DOHH2 (cell line): ENCODE results near the gene CABLES1.
"Not testable (repeated sequence)": the region's sequence is repeated elsewhere in the genome, so short reads cannot be mapped to it uniquely, and the experiment has no call there.

Experiments
- H3F3A ChIP-seq: fragments of 200-600 bp; sonication (generic), shearing (Covaris generic); 2 replicates; pipeline ENCODE4 v1.6.0; 2016; ENCODE audit warnings: antibody characterized with exemption, mild to moderate bottlenecking; ENCODE audit not compliant: control insufficient read depth, insufficient read depth
- H3K27ac ChIP-seq: fragments of 200-600 bp; sonication (generic); 2 replicates; pipeline ENCODE4 v1.5.1; 2014; ENCODE audit warnings: low read depth, mild to moderate bottlenecking, low read length, moderate library complexity
- H3K27me3 ChIP-seq: fragments of 200-600 bp; sonication (generic); 2 replicates; pipeline ENCODE4 v1.6.1; 2014; ENCODE audit warnings: mild to moderate bottlenecking, low read length, mixed read lengths; ENCODE audit not compliant: control insufficient read depth
- H3K36me3 ChIP-seq: fragments of 200-600 bp; sonication (generic); 2 replicates; pipeline ENCODE4 v1.6.1; 2014; ENCODE audit warnings: mild to moderate bottlenecking, low read length, moderate library complexity, mixed read lengths; ENCODE audit not compliant: control insufficient read depth
- H3K4me1 ChIP-seq: fragments of 200-600 bp; sonication (generic); 2 replicates; pipeline ENCODE4 v1.6.1; 2014; ENCODE audit warnings: mild to moderate bottlenecking, low read length, mixed read lengths; ENCODE audit not compliant: control insufficient read depth
- H3K4me2 ChIP-seq: fragments of 200-600 bp; sonication (generic); 2 replicates; pipeline ENCODE4 v1.6.0; 2014; ENCODE audit warnings: mild to moderate bottlenecking, low read length, moderate library complexity
- H3K4me3 ChIP-seq: fragments of 200-600 bp; sonication (generic); 2 replicates; pipeline ENCODE4 v1.5.1; 2014; ENCODE audit warnings: mild to moderate bottlenecking, low read length, mixed read lengths
- H3K79me2 ChIP-seq: fragments of 200-600 bp; sonication (generic); 2 replicates; pipeline ENCODE4 v1.6.1; 2014; ENCODE audit warnings: mild to moderate bottlenecking, low read length, mixed read lengths; ENCODE audit not compliant: control insufficient read depth
- H3K9me2 ChIP-seq: fragments of 200-600 bp; sonication (generic); replicated peaks from 2 replicates; pipeline ENCODE4 v1.6.1; 2014; ENCODE audit warnings: mild to moderate bottlenecking, low read length, mixed read lengths; ENCODE audit not compliant: control insufficient read depth
- H3K9me3 ChIP-seq: fragments of 200-600 bp; sonication (generic); 2 replicates; pipeline ENCODE4 v1.6.1; 2014; ENCODE audit warnings: antibody characterized with exemption, low read length, mixed read lengths; ENCODE audit not compliant: control insufficient read depth, insufficient read depth
- H4K20me1 ChIP-seq: fragments of 200-600 bp; sonication (generic); 2 replicates; pipeline ENCODE4 v1.6.0; 2014; ENCODE audit warnings: low read depth, mild to moderate bottlenecking, antibody characterized with exemption, low read length, moderate library complexity; ENCODE audit not compliant: control insufficient read depth, insufficient read depth
- EZH2phosphoT487 ChIP-seq: fragments of 200-600 bp; sonication (generic); IDR thresholded peaks from 2 replicates; pipeline ENCODE4 v1.6.1; 2017; ENCODE audit warnings: borderline replicate concordance, mild to moderate bottlenecking, antibody characterized with exemption, low read length, moderate library complexity, mixed read lengths
- TF ChIP-seq, protein P1 (sequence below): fragments of 200-600 bp; sonication (generic); IDR thresholded peaks from one replicate; pipeline ENCODE4 v1.5.1; 2014; ENCODE audit warnings: antibody characterized with exemption, mild to moderate bottlenecking, low read depth, low read length; ENCODE audit not compliant: poor library complexity, severe bottlenecking

The CABLES1 gene

GRCh38 chr18:23154823-23155500 is 19.7 kb downstream of the CABLES1 start:
- no peaks in the 10 kb centered on the region for H3K27me3 ChIP-seq
- H3K27ac ChIP-seq: no peak overlapping the region
- no peaks in the 10 kb centered on the region for H3K36me3 ChIP-seq
- H3K9me3 ChIP-seq: no peaks in the 10 kb centered on the region
- H3F3A ChIP-seq: no peaks in the 10 kb centered on the region
- no peak for TF ChIP-seq EZH2phosphoT487
- TF ChIP-seq, protein P1, sequence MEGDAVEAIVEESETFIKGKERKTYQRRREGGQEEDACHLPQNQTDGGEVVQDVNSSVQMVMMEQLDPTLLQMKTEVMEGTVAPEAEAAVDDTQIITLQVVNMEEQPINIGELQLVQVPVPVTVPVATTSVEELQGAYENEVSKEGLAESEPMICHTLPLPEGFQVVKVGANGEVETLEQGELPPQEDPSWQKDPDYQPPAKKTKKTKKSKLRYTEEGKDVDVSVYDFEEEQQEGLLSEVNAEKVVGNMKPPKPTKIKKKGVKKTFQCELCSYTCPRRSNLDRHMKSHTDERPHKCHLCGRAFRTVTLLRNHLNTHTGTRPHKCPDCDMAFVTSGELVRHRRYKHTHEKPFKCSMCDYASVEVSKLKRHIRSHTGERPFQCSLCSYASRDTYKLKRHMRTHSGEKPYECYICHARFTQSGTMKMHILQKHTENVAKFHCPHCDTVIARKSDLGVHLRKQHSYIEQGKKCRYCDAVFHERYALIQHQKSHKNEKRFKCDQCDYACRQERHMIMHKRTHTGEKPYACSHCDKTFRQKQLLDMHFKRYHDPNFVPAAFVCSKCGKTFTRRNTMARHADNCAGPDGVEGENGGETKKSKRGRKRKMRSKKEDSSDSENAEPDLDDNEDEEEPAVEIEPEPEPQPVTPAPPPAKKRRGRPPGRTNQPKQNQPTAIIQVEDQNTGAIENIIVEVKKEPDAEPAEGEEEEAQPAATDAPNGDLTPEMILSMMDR: no peak
- H4K20me1 ChIP-seq: no peaks in the 10 kb centered on the region
- H3K79me2 ChIP-seq: no peaks in the 10 kb centered on the region
- no peaks in the 10 kb centered on the region for H3K4me1 ChIP-seq
- H3K9me2 ChIP-seq: no peaks in the 10 kb centered on the region
- H3K4me3 ChIP-seq: no peak overlapping the region
- H3K4me2 ChIP-seq: no peak overlapping the region

DNA sequence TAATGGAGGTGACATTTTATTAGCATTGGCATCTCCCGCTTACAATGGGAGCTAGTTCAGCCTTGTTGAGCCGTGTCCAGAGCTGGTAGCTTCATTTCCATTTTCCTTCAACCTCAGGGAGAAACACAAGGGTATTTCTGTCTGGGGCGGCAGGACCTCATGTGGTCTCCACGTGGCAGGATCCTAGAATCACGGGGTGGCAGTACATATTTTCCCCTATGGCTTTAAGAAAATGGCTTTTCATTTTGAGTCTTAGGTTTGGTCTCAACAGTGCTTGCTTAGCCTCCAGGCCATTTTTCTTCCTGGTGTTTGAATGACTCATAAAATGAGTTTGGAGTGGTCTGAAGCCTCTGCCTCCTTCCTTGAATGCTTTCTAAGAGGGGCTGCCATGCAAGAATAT is 20.3 kb downstream of the CABLES1 start:
- Histone ChIP-seq H3K4me1 (no peaks in the 10 kb centered on the region), H3K27me3 (no peaks in the 10 kb centered on the region), H4K20me1 (no peaks in the 10 kb centered on the region), H3K9me3 (no peaks in the 10 kb centered on the region), H3K4me2 (no peak overlapping the region), H3K36me3 (no peaks in the 10 kb centered on the region), H3K27ac (no peak overlapping the region), H3K4me3 (no peak overlapping the region), H3K9me2 (no peaks in the 10 kb centered on the region), H3K79me2 (no peaks in the 10 kb centered on the region), H3F3A (no peaks in the 10 kb centered on the region)
- no peak for TF ChIP-seq EZH2phosphoT487

DNA sequence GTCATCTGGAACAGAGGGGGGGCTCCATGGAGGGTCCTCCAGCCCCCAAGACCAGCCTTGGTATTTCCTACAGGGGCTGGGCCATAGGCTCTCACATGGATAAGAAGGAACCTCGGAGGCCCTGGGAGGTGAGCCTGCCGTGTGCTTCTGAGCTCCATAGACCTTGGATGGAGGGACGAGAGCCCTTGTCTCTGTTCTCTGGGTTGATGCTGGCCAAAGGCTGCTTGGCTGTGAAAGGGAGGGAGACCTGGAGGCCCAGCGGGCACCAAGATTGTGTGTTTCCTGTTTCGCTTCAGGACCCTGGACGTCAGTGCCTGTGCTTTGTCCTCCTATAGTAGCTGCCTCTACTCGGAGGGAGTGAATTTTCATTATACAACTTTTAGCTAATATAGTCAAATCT is 20.8 kb downstream of the CABLES1 start:
- H3K79me2 ChIP-seq: no peaks in the 10 kb centered on the region
- no peak overlapping the region for H3K4me2 ChIP-seq
- H4K20me1 ChIP-seq: no peaks in the 10 kb centered on the region
- H3F3A ChIP-seq: no peaks in the 10 kb centered on the region
- no peaks in the 10 kb centered on the region for H3K9me3 ChIP-seq
- H3K27ac ChIP-seq: no peak overlapping the region
- H3K27me3 ChIP-seq: no peaks in the 10 kb centered on the region
- no peaks in the 10 kb centered on the region for H3K9me2 ChIP-seq
- H3K4me1 ChIP-seq: no peaks in the 10 kb centered on the region
- no peak for TF ChIP-seq EZH2phosphoT487
- TF ChIP-seq, protein P1: no peak
- H3K36me3 ChIP-seq: no peaks in the 10 kb centered on the region
- H3K4me3 ChIP-seq: no peak overlapping the region

DNA sequence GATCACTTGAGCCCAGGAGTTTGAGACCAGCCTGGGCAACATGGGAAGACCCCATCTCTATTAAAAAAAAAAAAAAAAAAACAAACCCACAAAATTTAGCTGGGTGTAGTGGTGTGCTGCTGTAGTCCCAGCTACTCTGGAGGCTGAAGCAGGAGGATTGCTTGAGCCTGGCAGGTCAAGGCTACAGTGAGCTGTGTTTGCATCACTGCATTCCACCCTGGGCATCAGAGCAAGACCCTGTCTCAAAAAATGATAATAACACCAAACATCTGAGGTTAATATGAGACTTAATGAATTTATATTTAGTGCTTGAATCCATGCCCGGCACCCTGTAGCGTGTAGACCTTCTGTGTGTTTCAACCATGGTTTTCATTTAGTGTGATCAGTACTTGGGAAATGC is 22.8 kb downstream of the CABLES1 start:
- H3K9me2 ChIP-seq: no peaks in the 10 kb centered on the region
- no peak overlapping the region for H3K4me2 ChIP-seq
- H3K36me3 ChIP-seq: no peaks in the 10 kb centered on the region
- H3F3A ChIP-seq: no peaks in the 10 kb centered on the region
- no peak for TF ChIP-seq EZH2phosphoT487
- TF ChIP-seq, protein P1: no peak
- no peak overlapping the region for H3K4me3 ChIP-seq
- H3K4me1 ChIP-seq: no peaks in the 10 kb centered on the region
- no peaks in the 10 kb centered on the region for H3K27me3 ChIP-seq
- no peak overlapping the region for H3K27ac ChIP-seq
- no peaks in the 10 kb centered on the region for H3K79me2 ChIP-seq
- no peaks in the 10 kb centered on the region for H4K20me1 ChIP-seq
- H3K9me3 ChIP-seq: no peaks in the 10 kb centered on the region

GRCh38 chr18:23158884-23159283 is 23.6 kb downstream of the CABLES1 start:
- H3K4me1 ChIP-seq, H4K20me1 ChIP-seq, H3K36me3 ChIP-seq, H3K4me3 ChIP-seq, H3K4me2 ChIP-seq, H3K79me2 ChIP-seq, H3K27ac ChIP-seq, H3K9me2 ChIP-seq, H3F3A ChIP-seq, H3K27me3 ChIP-seq, H3K9me3 ChIP-seq: not testable (repeated sequence)
